ENCODE measurements around the gene RIPK4.

RIPK4 gene

DNA sequence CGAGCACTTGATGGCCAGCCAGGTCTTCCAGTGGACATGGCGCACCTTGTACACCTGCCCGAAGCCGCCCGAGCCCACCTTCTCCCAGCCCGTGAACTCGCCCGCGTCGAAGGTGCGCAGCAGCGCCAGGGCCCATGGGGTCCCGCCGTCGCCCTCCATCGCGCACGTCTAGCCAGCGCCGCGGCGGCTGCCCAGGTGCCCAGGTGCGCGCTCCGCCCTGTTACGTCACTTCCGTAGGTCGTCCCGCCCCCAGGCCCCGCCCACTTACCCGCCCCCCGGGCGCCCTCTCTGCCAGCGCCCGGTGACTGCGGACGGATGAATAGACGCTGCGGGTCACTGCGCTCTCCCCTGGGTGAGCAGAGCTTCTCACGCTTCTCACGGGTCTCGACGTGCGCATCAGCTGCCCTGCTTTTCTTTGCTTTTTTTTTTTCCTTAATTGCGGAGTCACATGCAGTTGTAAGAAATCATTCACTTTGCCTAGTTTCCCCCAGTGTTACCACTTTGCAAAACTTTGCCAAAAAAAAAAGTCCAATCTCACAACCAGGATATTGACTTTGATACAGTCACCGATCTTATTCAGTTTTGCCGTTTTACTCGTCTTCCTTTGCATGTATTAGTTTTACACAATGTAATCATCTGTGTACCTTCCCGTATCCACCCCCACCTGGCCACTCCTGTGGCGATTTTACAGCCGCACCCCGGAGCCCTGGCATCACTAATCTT lies at the start of gene RIPK4:
Gene RIPK4 (minus strand): TSS at position 170 of the 723 bp plus-strand sequence. CDS start 11 bp downstream, at position 159.
- DNase-seq (ENCODE audit: low read depth in 1 of 2, low spot score in 1 of 2): peak; percentile 20 to 32

DNA sequence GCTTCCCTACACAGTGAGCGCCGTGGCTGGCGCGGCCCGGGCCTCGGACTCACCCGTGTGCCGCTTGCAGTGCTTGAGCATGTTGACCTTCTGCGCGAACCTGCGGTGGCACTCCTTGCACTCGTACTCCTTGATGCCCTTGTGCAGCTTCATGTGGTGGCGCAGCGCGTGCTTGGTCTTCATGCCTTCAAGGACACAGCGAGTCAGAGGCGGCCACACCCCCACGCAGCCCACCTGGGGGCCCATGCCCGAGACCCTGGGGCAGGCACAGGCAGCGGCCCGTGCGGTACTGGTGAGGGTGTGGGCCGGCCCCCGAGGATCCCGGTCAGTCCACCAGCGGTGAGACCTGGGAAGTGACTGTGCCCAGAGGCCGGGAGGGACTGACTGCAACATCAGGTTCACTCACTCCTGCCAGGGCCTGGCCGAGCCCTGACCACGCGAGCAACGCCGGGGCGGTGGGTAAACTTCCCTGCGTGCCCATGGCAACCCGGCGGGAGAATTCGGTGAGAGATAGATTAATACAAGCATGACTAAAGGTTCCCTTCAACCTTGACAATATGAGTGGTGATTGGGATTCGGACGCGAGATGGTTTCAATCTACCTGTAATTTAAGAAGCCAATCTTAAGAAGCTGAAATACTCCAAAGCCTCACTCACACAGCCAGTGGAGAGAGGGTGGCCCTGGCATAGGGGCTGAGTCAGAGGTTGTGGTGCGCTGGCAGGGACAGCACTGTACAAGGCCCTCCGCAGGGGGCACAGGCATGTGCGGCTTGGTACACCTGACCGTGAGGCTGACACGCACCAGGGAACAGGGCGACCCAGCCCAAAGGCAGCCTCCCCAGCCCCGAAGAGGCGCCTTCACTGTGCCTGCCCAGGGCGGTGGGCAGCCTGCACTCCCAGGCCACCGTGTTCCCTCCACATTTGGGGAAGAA lies 49.1 kb upstream of the RIPK4 start:
- DNase-seq (ENCODE audit: low read depth in 1 of 2, low spot score in 1 of 2): no peak

DNA sequence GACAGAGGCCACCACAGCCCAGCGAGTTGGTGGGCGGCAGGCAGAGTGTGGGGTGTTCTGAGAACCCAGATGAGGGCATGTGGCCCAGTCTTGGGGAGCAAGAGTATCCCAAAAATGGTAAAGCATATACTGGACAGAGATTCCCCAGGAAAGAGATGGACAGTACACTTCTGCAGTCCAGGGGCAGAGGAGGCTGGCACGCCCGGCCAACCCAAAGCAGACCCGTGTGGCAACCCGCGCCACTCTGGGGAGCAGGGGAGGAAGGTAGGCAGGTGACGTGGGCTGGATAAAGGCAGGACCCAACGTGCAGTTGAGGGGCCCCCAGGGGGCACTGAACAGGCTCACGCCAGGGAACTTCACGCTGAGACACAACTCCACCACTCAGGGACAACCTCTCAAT lies 46.4 kb upstream of the RIPK4 start:
- no peak for DNase-seq (ENCODE audit: low read depth in 1 of 2, low spot score in 1 of 2)

DNA sequence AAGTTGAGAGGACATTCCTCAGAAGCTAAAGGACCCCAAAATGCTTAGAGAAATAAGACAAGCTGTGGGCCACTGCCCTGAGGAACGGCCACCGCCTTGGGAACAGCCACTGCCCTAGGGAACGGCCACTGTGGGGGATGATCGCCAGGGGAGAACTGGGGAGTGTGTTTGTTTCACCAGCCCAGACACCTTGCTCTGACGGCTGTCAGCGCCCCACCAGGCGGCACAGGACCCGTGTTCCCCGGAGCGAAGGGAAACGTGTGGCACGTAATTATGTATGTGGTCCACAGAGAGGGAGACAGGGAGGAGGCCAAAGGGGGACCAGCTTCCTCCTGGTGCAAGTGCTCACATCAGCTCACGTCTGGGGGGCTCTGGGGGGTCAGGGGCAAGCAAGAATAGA lies 45.8 kb upstream of the RIPK4 start:
- no peak for DNase-seq (ENCODE audit: low read depth in 1 of 2, low spot score in 1 of 2)

DNA sequence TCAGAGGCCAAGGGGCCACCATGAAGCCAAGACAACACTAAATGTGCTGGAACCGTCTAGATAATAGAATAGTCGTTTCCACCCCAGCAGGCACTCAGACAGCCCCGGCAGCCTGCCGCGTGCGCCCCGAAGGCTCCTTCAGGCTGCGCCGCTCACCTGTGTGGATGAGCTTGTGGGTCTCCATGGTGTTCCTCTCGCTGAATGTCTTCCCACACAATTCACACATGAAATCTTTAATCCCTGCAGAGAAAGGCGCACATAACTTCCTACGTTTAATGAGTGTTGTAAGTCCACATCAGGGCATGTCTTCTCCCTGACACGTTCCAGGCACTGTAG lies 43.7 kb upstream of the RIPK4 start:
- no peak for DNase-seq (ENCODE audit: low read depth in 1 of 2, low spot score in 1 of 2)

DNA sequence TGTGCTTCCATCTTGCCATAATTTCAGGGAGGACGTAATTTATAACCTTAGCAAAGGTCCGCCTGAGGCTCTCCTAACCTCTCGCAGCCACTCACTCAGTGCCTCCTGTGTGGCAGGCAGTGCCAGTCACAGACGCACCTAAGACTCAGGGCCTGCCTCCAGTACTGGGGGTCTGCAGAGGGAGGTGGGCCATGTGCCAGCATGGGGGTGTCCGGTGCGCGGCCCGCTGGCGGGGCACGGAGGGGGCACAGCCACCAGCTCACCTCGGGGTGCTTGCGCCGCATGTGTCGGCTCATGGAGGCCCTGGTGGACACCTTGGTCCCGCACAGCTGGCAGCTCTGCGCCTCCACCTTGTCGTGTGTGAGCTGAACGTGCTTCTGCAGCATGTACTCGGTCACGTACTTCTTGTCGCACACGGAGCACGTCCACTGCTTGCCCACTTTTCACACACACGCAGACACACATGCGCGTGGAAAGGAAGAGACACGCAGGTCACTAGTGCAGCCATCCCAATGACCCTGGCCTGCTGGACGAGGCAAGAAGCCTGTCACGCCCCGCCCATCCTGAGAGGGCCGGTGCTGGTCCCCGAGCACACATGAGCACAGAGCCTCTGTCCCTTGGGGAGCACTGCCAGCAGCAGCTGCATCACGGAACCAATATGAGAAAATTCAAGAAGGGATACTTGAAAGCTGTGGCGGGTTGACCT lies 43.2 kb upstream of the RIPK4 start:
- DNase-seq (ENCODE audit: low read depth in 1 of 2, low spot score in 1 of 2): no peak

DNA sequence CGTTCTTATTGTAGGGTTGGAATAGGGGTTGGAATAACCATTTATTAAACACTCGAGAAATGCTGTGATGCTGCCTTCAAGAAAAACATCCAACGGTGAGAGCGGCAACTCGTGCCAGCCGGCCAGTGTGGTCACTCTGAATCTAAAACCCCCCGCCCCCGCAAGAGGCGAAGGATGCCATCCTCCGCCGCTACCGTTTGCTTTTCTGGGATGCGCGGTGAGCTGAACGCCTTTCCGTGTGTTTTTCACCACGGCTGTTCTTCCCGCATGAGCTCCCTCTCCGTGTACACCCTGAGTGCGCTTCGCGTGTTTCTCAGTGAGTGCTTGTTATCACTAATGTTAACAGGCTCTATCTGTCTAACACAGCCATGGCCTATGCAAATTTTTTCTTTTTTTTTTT lies 42.0 kb upstream of the RIPK4 start:
- no peak for DNase-seq (ENCODE audit: low read depth in 1 of 2, low spot score in 1 of 2)

DNA sequence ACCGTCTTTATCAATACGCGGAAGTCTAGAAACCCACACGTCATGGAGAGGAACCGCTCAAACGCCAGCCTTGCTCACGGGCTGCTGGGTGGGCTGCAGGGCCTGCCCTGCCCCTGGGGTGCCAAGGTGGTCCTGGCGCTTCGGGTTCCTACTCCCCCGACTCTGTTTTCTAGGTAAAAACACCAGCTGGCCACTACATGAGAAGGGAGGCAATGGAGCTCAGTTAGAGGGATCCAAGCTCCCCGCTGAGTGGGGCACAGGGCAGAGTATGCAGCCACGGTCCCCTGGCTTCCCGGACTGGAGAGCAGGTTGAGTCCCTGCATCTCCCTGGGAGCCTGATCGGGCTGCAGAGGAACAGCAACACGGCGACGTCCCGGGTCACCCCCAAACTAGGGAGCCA lies 41.2 kb upstream of the RIPK4 start:
- DNase-seq (ENCODE audit: low read depth in 1 of 2, low spot score in 1 of 2): no peak

DNA sequence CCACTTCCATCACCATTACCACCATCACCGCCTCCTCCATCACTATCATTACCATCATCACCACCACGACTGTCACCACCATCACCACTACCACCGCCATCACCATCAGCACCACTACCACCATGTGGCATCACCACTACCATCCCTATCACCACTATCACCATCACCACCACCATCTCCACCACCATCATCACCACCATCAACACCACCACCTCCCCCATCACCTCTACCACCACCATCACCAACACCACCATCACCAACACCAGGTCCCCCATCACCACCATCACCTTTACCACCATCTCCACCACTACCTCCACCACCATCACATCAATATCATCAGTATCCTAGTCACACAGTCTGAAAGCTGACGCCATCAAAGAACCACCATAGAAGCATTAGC lies 39.9 kb upstream of the RIPK4 start:
- DNase-seq (ENCODE audit: low read depth in 1 of 2, low spot score in 1 of 2): no peak

DNA sequence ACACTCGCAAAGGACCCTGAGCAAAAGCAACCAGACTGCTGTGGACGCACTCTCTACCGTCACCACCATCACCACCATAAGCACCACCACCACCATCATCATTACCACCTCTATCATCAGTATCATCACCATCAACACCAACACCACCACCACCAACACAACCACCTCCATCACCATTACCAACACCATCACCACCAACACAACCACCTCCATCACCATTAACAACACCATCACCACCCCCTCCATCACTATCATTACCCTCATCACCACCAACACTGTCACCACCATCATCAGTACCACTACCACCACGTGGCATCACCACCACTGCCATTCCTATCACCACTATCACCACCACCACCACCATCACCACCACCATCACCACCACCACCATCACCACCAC lies 38.8 kb upstream of the RIPK4 start:
- no peak for DNase-seq (ENCODE audit: low read depth in 1 of 2, low spot score in 1 of 2)

DNA sequence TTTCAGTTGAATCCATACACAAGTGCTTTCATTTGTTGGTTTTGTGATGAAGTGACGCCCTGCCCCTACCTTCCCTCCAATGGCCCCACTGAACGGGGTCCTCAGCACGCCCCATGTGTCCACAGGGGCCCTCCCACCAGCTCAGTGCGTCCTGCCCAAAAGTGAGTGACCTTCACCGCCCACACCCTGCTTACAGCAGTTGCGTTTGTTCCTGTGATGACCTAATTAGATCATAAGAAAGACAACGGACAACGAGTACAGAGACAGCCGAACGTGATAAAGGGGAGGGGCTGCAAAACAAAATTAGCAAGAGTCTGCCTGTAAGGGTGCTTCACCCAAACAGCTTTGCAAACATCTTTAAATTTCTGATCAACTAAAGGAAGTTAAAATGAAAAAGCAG lies 38.2 kb upstream of the RIPK4 start:
- no peak for DNase-seq (ENCODE audit: low read depth in 1 of 2, low spot score in 1 of 2)

DNA sequence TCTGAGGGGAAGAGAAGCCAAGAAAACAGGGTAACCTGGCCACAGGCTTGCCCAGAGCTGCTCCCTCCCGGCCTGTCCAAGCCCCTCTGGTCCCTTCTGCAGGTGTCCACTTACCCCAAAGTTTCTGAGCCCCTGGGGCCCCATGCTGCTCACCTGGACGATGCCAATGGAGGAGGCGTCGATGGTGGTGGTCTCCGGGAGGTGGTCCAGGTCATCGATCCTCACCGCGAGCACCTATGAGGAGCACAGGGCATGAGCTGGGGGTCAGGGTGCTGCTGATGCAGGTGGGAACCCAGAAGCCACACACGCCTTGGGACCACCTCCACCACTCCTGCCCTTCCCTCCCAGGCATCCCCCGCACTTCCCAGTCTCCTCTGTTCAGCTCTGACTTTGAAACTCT lies 37.5 kb upstream of the RIPK4 start:
- no peak for DNase-seq (ENCODE audit: low read depth in 1 of 2, low spot score in 1 of 2)

DNA sequence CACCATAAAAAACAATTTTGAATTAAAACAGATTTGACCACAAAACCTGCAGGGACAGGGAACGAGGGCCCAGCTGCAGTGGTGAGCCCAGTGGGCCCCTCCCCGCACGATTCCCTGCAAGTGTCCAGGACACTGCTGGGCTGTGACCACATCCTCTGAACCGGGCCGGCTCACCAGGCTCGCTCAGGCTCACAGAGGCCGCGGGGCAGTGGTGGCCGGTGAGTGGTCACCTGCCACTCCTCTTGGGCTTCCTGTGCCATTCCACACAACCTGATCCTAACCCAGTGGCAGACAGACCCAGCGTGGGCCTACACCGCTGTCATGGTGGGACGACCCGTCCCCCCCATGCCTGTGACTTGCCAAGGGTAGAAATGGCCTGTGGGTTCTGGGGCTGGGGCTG lies 36.5 kb upstream of the RIPK4 start:
- DNase-seq (ENCODE audit: low read depth in 1 of 2, low spot score in 1 of 2): no peak

DNA sequence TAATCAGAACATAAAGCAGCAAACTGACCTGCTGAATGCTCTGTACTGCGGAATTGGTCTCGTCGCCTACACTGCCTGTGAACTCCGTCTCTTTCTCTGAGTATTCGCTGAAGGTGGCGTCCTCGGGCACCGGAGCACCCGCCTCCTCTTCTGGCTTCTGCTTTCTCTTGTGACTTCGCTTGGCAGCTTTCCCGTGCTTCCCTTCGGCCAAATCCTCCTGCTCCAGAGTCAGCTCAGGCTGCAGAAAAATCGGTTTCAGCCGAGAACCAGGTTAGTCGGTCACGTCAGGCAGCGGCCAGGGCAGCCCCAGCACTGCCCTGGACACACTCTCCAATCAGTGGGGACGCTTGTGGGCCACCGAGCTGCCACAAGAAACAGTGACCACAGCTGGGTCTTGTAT lies 35.8 kb upstream of the RIPK4 start:
- no peak for DNase-seq (ENCODE audit: low read depth in 1 of 2, low spot score in 1 of 2)

DNA sequence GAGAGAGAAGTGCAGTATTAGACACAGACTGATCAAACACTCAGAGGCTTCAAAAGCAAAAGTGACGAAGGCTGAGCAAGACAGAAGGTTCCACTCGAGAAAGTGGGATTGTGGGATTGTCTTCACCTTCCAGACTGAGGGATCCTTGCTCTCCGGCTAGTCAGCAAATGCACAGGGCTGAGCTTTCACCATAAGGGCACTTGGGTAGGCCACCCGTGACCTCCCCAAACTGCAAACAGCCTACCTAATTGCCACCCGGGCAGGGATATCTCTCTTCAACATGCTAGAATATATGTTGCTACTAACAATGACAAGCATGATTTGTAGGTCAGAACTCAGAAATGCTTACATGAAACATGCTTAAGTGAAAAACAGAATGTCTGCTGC lies 35.3 kb upstream of the RIPK4 start:
- no peak for DNase-seq (ENCODE audit: low read depth in 1 of 2, low spot score in 1 of 2)

DNA sequence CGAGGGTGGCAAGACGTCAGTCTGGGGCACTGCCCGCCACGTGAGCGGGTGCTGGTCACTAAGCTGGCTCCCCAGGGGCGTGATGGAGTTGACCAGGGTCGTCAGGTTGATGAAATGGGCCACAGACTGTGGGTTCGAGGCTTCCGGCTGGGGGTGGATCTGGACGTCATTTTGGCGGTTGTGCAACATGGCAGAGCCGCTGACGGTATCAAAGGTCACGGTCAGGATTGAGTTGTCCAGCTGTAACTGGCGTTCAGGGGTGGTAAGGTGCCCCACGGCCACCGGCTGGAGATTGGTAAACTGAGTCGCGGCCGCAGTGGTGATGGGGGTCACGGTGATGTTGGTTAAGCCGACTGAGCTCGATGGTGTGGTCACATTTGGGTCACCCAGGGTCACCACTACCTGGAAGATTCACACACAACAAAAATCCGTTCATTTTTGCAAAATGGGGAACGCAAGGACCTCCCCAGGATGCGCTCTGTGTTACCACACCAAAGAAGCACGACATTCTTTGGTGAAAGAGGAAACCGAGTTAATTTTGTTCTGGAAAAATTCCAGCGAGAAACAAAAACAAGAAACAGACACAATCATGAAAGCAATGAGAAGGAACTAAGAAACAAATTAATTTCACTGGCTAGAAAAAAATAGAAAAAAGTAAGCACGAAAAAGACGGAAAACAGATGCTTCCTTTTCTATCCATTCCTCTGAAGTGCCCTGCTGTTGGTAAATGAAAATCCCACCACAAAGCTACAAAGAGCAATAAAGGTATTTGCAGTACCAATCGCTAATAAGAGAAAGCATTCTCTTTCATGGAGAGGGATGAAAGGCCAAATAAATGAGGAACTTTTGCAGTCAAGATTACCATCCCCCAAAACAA lies 34.7 kb upstream of the RIPK4 start:
- DNase-seq (ENCODE audit: low read depth in 1 of 2, low spot score in 1 of 2): no peak

DNA sequence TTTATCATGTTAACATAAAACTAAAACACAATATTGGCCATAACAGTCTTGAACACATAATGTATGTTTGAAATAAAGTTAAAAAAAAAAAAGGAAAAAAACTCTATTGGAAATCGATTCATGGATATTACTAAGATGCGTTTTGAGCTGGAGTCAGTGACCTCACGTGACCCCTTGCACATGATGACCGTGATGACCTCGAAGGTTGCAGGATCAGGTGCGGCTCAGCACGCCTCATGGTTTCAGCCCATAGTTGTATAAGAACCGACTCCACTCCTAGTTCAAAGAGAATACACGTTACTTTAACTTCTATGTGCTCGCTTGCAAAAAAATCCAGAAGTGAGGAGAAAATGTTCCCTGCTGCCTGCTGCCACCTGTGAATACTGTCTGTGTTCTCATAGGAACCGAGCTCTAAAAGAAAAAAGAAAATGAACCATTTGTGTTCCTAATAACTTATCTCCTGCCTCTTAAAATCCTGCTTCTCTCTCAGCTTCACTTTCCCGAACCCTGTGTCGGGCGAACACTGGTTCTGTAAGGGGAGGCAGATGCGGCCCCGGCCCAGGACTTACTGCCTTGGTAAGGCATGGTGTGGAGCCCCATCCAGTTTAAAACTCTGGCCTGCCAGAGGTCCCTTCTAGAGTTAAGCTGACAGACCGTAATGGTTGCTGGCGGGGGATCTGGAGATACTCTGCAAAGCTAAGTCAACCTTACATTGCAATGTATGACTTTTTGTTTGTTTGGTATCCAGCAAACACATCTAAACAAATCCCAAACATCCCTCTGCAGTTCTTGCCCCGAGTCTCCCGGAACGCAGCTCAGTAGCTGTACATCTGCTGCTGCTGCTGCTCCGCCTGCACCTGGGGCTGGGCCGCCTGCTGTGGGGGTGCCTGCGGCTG lies 33.8 kb upstream of the RIPK4 start:
- DNase-seq (ENCODE audit: low read depth in 1 of 2, low spot score in 1 of 2): no peak

DNA sequence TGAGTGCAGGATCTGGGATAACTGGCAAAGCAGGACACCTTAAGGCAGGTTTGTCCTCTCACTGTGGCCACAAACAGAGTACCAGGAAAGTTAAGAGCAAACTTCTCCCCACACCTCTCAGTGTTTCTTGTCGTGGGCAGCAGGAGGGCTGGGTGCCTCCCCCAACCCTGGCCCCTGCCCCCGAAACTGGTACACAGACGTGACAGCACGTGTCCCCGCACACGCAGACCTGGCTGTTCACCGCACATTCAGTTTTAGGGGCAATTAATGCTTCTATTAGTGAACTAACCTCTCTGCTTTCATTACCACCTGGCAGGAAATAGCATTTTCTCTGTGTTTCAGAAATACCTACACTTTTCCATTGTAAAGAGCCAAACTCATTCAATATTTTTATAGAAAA lies 32.9 kb upstream of the RIPK4 start:
- DNase-seq (ENCODE audit: low read depth in 1 of 2, low spot score in 1 of 2): no peak

DNA sequence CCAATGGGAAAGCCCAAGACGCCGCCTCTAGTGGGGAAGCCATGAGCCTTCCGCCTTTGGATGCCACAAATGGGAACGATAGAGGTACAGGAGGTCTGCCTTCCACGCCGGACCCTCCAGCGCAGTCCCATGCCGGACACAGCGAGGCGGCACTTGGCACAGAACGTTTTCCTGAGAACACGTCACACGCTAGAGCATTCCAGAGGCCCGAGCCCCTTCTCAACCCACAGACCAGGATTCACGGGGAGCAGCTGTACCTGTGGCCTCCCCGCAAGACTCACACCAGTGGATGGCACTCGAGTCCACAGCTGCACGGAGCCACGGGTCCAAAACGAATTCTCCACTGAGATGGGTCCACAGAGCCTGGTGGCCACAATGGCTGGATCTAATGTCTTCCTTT lies 31.5 kb upstream of the RIPK4 start:
- no peak for DNase-seq (ENCODE audit: low read depth in 1 of 2, low spot score in 1 of 2)

DNA sequence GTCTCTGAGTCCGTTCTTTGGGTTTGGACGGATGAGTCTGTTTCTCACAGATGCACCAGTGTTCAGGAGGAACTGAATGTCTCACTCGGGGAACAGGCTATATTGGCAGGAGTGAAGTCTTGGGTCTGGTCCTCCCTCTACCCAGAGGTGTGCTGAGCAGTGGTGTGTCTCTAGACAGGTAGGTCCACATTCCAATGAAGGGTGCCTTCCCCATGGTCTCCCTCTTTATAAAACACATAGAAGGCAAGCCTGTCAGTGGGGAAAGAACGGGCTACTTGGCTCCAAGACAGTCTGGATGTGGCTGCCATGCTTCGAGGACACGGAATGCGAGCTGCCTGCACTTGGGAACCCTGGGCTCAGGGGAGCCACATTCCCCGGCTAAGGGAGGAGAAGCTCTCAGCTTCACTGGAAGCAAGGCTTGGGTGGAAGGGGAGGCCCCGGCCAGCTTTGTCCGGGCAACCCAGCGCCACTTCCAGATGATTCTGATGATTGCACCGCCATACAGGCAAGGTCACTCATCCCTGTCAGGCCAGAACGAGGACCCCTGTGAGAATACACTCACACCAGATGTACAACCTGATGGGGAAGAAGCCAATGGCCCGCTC lies 29.7 kb upstream of the RIPK4 start:
- DNase-seq (ENCODE audit: low read depth in 1 of 2, low spot score in 1 of 2): no peak
